Measurements from ENCODE around the gene MYO5C.
"Not testable (repeated sequence)": the region's sequence is repeated elsewhere in the genome, so short reads cannot be mapped to it uniquely, and the experiment has no call there.

Gene MYO5C

GRCh38 chr15:52171386-52171785 lies 124.2 kb downstream of the MYO5C start:
- DNase-seq: no peak

- DNase-seq: not testable (repeated sequence)
These were observed 125.4 kb downstream of the MYO5C start for GRCh38 chr15:52170199-52170598.

GRCh38 chr15:52165494-52166131 lies 130.0 kb downstream of the MYO5C start:
- DNase-seq: not testable (repeated sequence)

GRCh38 chr15:52164631-52165265 lies 130.9 kb downstream of the MYO5C start:
- no peak for DNase-seq

GRCh38 chr15:52163321-52164190 lies 132.0 kb downstream of the MYO5C start:
- DNase-seq: no peak

GRCh38 chr15:52162876-52163275 lies 132.7 kb downstream of the MYO5C start:
- DNase-seq: no peak

- no peak for DNase-seq
These were observed 133.3 kb downstream of the MYO5C start for GRCh38 chr15:52162260-52162659.

- no peak for DNase-seq
These were observed 134.1 kb downstream of the MYO5C start for GRCh38 chr15:52161406-52161966.

GRCh38 chr15:52159645-52160044 lies 136.0 kb downstream of the MYO5C start:
- DNase-seq: no peak

GRCh38 chr15:52158084-52158765 lies 137.4 kb downstream of the MYO5C start:
- DNase-seq: no peak

GRCh38 chr15:52155878-52156277 lies 139.7 kb downstream of the MYO5C start:
- DNase-seq: no peak

- DNase-seq: no peak
These were observed 140.4 kb downstream of the MYO5C start for GRCh38 chr15:52154896-52155865.

GRCh38 chr15:52153900-52154895 lies 141.4 kb downstream of the MYO5C start:
- no peak for DNase-seq

GRCh38 chr15:52151353-52151752 lies 144.3 kb downstream of the MYO5C start:
- DNase-seq: no peak

- no peak for DNase-seq
These were observed 144.7 kb downstream of the MYO5C start for GRCh38 chr15:52150871-52151270.

GRCh38 chr15:52150043-52150825 lies 145.4 kb downstream of the MYO5C start:
- DNase-seq: no peak

- DNase-seq: no peak
These were observed 147.2 kb downstream of the MYO5C start for GRCh38 chr15:52148403-52148802.

GRCh38 chr15:52146776-52147175 lies 148.8 kb downstream of the MYO5C start:
- no peak for DNase-seq

- DNase-seq: no peak
These were observed 149.3 kb downstream of the MYO5C start for GRCh38 chr15:52146261-52146660.

Measured in GOT3 (cell line).